AG09319 (cell line): ENCODE data around the gene CBX1.

Experiments used
- DNase-seq: peaks from one replicate; pipeline ENCODE4 v3.0.0-alpha.2; 2010; ENCODE audit warnings: low read depth; ENCODE audit errors: extremely low read depth
- CTCF ChIP-seq: IDR thresholded peaks from 2 replicates; pipeline ENCODE4 v1.5.1; 2011; ENCODE audit warnings: low read depth, mild to moderate bottlenecking, inconsistent platforms, low read length, moderate library complexity

CBX1 gene

GRCh38 chr17:48123111-48123510 lies 21.8 kb upstream of the CBX1 start:
- no peak for TF ChIP-seq CTCF
- no peak for DNase-seq

GRCh38 chr17:48122665-48123045 lies 21.4 kb upstream of the CBX1 start:
- TF ChIP-seq CTCF = no peak
- DNase-seq = no peak

GRCh38 chr17:48121923-48122664 lies 20.8 kb upstream of the CBX1 start:
- no peak for TF ChIP-seq CTCF
- DNase-seq = no peak

GRCh38 chr17:48113201-48113676 lies 12.0 kb upstream of the CBX1 start:
- no peak for TF ChIP-seq CTCF
- no peak for DNase-seq

- no peak for TF ChIP-seq CTCF
- no peak for DNase-seq
These were observed 10.6 kb upstream of the CBX1 start for GRCh38 chr17:48111937-48112241.

- DNase-seq = no peak
- TF ChIP-seq CTCF = no peak
These were observed 9.5 kb upstream of the CBX1 start for GRCh38 chr17:48110761-48111160.

GRCh38 chr17:48107137-48108055 lies 6.1 kb upstream of the CBX1 start, which contains the start of gene SNX11:
Gene SNX11 (plus strand): TSS chr17:48107766. CDS start chr17:48112044, 4,278 bp downstream.
- TF ChIP-seq CTCF = no peak; the same call in 1 of the 2 replicates
- peak; percentile 35 for DNase-seq
